GM23248 (cell line): ENCODE data around the gene SLC35F5. TPM values are rescaled to one million over a fixed set of nuclear protein-coding genes. Genes with fewer than 3 reads are reported as not detected.
"Not testable (repeated sequence)": the region's sequence is repeated elsewhere in the genome, so short reads cannot be mapped to it uniquely, and the experiment has no call there.

Source experiments
- DNase-seq: peaks from one replicate; pipeline ENCODE4 v3.0.0-alpha.2; 2015
- H2AFZ ChIP-seq: fragments of 200-600 bp; sonication (generic); 2 replicates; pipeline ENCODE4 v1.6.1; 2016; ENCODE audit warnings: antibody characterized with exemption
- H3F3A ChIP-seq: fragments of 200-600 bp; sonication (generic); 2 replicates; pipeline ENCODE4 v1.6.1; 2016; ENCODE audit warnings: mild to moderate bottlenecking, antibody characterized with exemption, mixed run types; ENCODE audit not compliant: insufficient read depth
- H3K27ac ChIP-seq: fragments of 200-600 bp; sonication (generic); 2 replicates; pipeline ENCODE4 v1.5.1; 2016; ENCODE audit warnings: mild to moderate bottlenecking
- H3K27me3 ChIP-seq: fragments of 200-600 bp; sonication (generic); replicated peaks from 2 replicates; pipeline ENCODE4 v1.6.1; 2016; ENCODE audit warnings: mild to moderate bottlenecking; ENCODE audit not compliant: insufficient read depth
- H3K36me3 ChIP-seq: fragments of 200-600 bp; sonication (generic); 2 replicates; pipeline ENCODE4 v1.6.1; 2016; ENCODE audit warnings: low read depth, mild to moderate bottlenecking
- H3K4me1 ChIP-seq: fragments of 200-600 bp; sonication (generic); 2 replicates; pipeline ENCODE4 v1.6.1; 2016; ENCODE audit warnings: mild to moderate bottlenecking; ENCODE audit not compliant: insufficient read depth
- H3K4me2 ChIP-seq: fragments of 200-600 bp; sonication (generic); one replicate; pipeline ENCODE4 v1.6.1; 2016; ENCODE audit warnings: mild to moderate bottlenecking; ENCODE audit not compliant: unreplicated experiment
- H3K4me3 ChIP-seq: fragments of 200-600 bp; sonication (generic); 2 replicates; pipeline ENCODE4 v1.5.1; 2016; ENCODE audit warnings: mild to moderate bottlenecking
- H3K79me2 ChIP-seq: fragments of 200-600 bp; sonication (generic); 2 replicates; pipeline ENCODE4 v1.6.1; 2016; ENCODE audit warnings: mild to moderate bottlenecking; ENCODE audit not compliant: insufficient read depth
- H3K9ac ChIP-seq: fragments of 200-600 bp; sonication (generic); 2 replicates; pipeline ENCODE4 v1.6.1; 2016; ENCODE audit warnings: mild to moderate bottlenecking
- H3K9me2 ChIP-seq: fragments of 200-600 bp; sonication (generic); 2 replicates; pipeline ENCODE4 v1.6.1; 2016; ENCODE audit warnings: mixed run types, mild to moderate bottlenecking, moderate library complexity; ENCODE audit not compliant: insufficient read depth
- H3K9me3 ChIP-seq: fragments of 200-600 bp; sonication (generic); one replicate; pipeline ENCODE4 v1.6.1; 2017; ENCODE audit warnings: low read depth
- H4K20me1 ChIP-seq: fragments of 200-600 bp; sonication (generic); 2 replicates; pipeline ENCODE4 v1.6.0; 2016; ENCODE audit not compliant: insufficient read depth
- EZH2 ChIP-seq: fragments of 200-600 bp; sonication (generic); IDR thresholded peaks from 2 replicates; pipeline ENCODE4 v1.6.1; 2018; ENCODE audit warnings: antibody characterized with exemption, mild to moderate bottlenecking; ENCODE audit not compliant: insufficient read depth, poor library complexity, severe bottlenecking
- EZH2phosphoT487 ChIP-seq: fragments of 200-600 bp; sonication (generic); IDR thresholded peaks from 2 replicates; pipeline ENCODE4 v1.6.1; 2018; ENCODE audit warnings: antibody characterized with exemption, moderate library complexity, mild to moderate bottlenecking, low read depth; ENCODE audit not compliant: insufficient read depth
- WGBS, 2 experiments: methylation state at CpG; one replicate each; pipeline ENCODE4 v1.1.6; 2015 to 2017; ENCODE audit warnings: low lambda C conversion rate in 2 of 2, low coverage in 1 of 2; ENCODE audit errors: missing lambda C conversion rate in 2 of 2; 5-methylcytosine and 5-hydroxymethylcytosine counted together
- in situ Hi-C: fragments of 300-500 bp; cut with MboI; formaldehyde crosslinking; loops from 2 replicates; pipeline ENCODE4 v1.15.0; 2020
- polyA plus RNA-seq: library from polyadenylated mRNA; unstranded; fragments of >200 nt; fragmentation: Nextera tagmentation; extraction: Ambion mirVana; gene quantifications from 2 replicates; pipeline ENCODE4 v1.2.1, GENCODE V29; 2016
- total RNA-seq: library from RNA; depleted of rRNA; stranded (reverse); fragments of >200 nt; shearing (Covaris generic); gene quantifications from 2 replicates; pipeline ENCODE4 v1.2.3, GENCODE V29; 2014

Gene SLC35F5
- total and polyA plus RNA-seq, 2 experiments from 2014 or later: 97.0 to 146 TPM

DNA sequence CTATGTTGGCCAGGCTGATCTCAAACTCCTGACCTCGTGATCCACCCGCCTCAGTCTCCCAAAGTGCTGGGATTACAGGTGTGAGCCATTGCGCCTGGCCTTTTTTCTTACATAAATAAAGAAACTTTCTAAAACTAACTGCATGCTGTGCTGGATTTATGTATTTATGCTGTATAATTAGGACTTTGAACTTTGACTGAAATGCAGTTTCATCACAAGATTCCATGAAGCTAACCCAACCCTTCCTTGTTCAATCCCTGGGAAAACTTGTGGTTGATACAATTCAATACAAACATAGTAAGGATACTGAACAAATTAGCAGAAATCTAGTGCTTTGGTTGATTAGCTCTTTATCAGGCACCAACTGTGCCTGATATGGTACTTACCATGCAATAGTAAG is 20.9 kb upstream of the SLC35F5 start:
- 91 to 92% methylated on average over 3 of the region's 3 CpGs for WGBS, 2 experiments
- Histone ChIP-seq H3K9me3 (no peaks in the 10 kb centered on the region), H3K4me2 (no peak overlapping the region), H3K9me2 (no peaks in the 10 kb centered on the region), H3K36me3 (no peaks in the 10 kb centered on the region), H3K27ac (no peak overlapping the region), H3K9ac (no peak overlapping the region), H2AFZ (no peak overlapping the region), H3K27me3 (no peaks in the 10 kb centered on the region), H4K20me1 (no peaks in the 10 kb centered on the region), H3K4me1 (no peaks in the 10 kb centered on the region), H3K79me2 (no peaks in the 10 kb centered on the region), H3K4me3 (no peak overlapping the region), H3F3A (no peaks in the 10 kb centered on the region)
- in situ Hi-C loops: no loop called here
- DNase-seq: no peak
- TF ChIP-seq EZH2 (no peak), EZH2phosphoT487 (no peak)

- H4K20me1 ChIP-seq: no peaks in the 10 kb centered on the region
- H3K4me2 ChIP-seq: no peak overlapping the region
- H3K79me2 ChIP-seq: no peaks in the 10 kb centered on the region
- no peak overlapping the region for H3K4me3 ChIP-seq
- H3F3A ChIP-seq: no peaks in the 10 kb centered on the region; the same call in 1 of the 2 replicates
- H3K9me2 ChIP-seq: no peaks in the 10 kb centered on the region
- no peak for TF ChIP-seq EZH2
- no peak for TF ChIP-seq EZH2phosphoT487
- no peaks in the 10 kb centered on the region for H3K4me1 ChIP-seq
- H3K27ac ChIP-seq: no peak overlapping the region
- H3K9ac ChIP-seq: no peak overlapping the region
- WGBS, 2 experiments: 60 to 64% methylated on average over 4 of the region's 4 CpGs
- no peaks in the 10 kb centered on the region for H3K9me3 ChIP-seq
- DNase-seq: no peak
- no peaks in the 10 kb centered on the region for H3K27me3 ChIP-seq
- in situ Hi-C loops: no loop called here
- H3K36me3 ChIP-seq: no peaks in the 10 kb centered on the region
- H2AFZ ChIP-seq: no peak overlapping the region
Measured at GRCh38 chr2:113776949-113777348, 20.5 kb upstream of the SLC35F5 start.

DNA sequence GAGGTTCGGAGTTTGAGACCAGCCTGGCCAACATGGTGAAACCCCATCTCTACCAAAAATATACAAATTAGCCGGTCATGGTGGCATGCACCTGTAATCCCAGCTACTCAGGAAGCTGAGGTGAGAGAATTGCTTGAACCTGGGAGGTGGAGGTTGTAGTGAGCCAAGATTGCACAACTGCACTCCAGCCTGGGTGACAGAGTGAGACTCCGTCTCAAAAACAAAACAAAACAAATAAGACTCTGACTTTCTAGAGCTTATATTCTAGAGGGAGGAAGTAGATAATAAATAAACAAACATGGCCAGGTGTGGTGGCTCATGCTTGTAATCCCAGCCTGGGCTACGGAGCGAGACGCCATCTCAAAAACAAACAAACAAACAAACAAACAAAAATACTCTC is 18.2 kb upstream of the SLC35F5 start:
- H3K36me3 ChIP-seq, in situ Hi-C loops, H3K4me3 ChIP-seq, H3F3A ChIP-seq, H2AFZ ChIP-seq, H3K79me2 ChIP-seq, H3K27ac ChIP-seq, H3K4me2 ChIP-seq, H3K27me3 ChIP-seq, H4K20me1 ChIP-seq, H3K9me3 ChIP-seq, DNase-seq, H3K4me1 ChIP-seq, H3K9ac ChIP-seq, H3K9me2 ChIP-seq: not testable (repeated sequence)
- 75 to 81% methylated on average over 6 of the region's 6 CpGs for WGBS, 2 experiments

- no peaks in the 10 kb centered on the region for H3K4me1 ChIP-seq
- H3K36me3 ChIP-seq: no peaks in the 10 kb centered on the region
- H3K9me3 ChIP-seq: no peaks in the 10 kb centered on the region
- no peak overlapping the region for H3K9ac ChIP-seq
- WGBS, 2 experiments: 67 to 86% methylated on average over 2 to 3 of the region's 3 CpGs
- no peak overlapping the region for H3K4me2 ChIP-seq
- H3K27me3 ChIP-seq: no peaks in the 10 kb centered on the region
- no peak overlapping the region for H2AFZ ChIP-seq
- TF ChIP-seq EZH2 (no peak), EZH2phosphoT487 (no peak)
- no peaks in the 10 kb centered on the region; the same call in 1 of the 2 replicates for H3F3A ChIP-seq
- H4K20me1 ChIP-seq: no peaks in the 10 kb centered on the region
- DNase-seq: no peak
- H3K27ac ChIP-seq: no peak overlapping the region
- no peaks in the 10 kb centered on the region for H3K79me2 ChIP-seq
- no peaks in the 10 kb centered on the region for H3K9me2 ChIP-seq
- in situ Hi-C loops: no loop called here
- H3K4me3 ChIP-seq: no peak overlapping the region
Measured at GRCh38 chr2:113770929-113771328, 14.5 kb upstream of the SLC35F5 start.

- 97 to 100% methylated on average over 3 of the region's 3 CpGs for WGBS, 2 experiments
- no peak for DNase-seq
- Histone ChIP-seq H3K27me3 (no peaks in the 10 kb centered on the region), H3K9me3 (no peaks in the 10 kb centered on the region), H4K20me1 (no peaks in the 10 kb centered on the region), H3K9ac (no peak overlapping the region), H3K9me2 (no peaks in the 10 kb centered on the region), H2AFZ (no peak overlapping the region), H3K4me1 (no peaks in the 10 kb centered on the region), H3K79me2 (no peaks in the 10 kb centered on the region), H3K4me2 (no peak overlapping the region), H3K27ac (no peak overlapping the region), H3K4me3 (no peak overlapping the region), H3F3A (no peaks in the 10 kb centered on the region; the same call in 1 of the 2 replicates), H3K36me3 (no peaks in the 10 kb centered on the region)
- in situ Hi-C loops: no loop called here
- TF ChIP-seq EZH2phosphoT487: no peak
- TF ChIP-seq EZH2: no peak
Measured at GRCh38 chr2:113769555-113769954, 13.1 kb upstream of the SLC35F5 start.
